CD4-positive, CD25-positive, alpha-beta regulatory T cell (primary cell): Measurements from ENCODE around the gene TRPV4. TPM values are rescaled to one million over a fixed set of nuclear protein-coding genes. Genes with fewer than 3 reads are reported as not detected.

Experiments
- ATAC-seq, 2 donors: fragments of 150-1000 bp; cut with Tn5 transposase; one replicate each; pipeline ENCODE4 v1.10.0; 2021; ENCODE audit warnings: low read depth in 2 of 2, moderate number of reproducible peaks in 2 of 2, moderate library complexity in 1 of 2
- DNase-seq, 3 donors: peaks; one replicate each; pipeline versions ENCODE4 v3.0.0 to v3.0.0-alpha.2; 2012 to 2022; ENCODE audit warnings: mixed read lengths in 1 of 3
- H3K27ac ChIP-seq: one replicate; pipeline ENCODE4 v1.7.0; 2013; ENCODE audit warnings: mild to moderate bottlenecking, low read length; ENCODE audit not compliant: insufficient read depth, poor library complexity, severe bottlenecking
- H3K27me3 ChIP-seq: one replicate; pipeline ENCODE4 v1.7.0; 2013; ENCODE audit warnings: low read length; ENCODE audit not compliant: control insufficient read depth, insufficient read depth
- H3K36me3 ChIP-seq: one replicate; pipeline ENCODE4 v1.7.0; 2013; ENCODE audit warnings: mild to moderate bottlenecking, low read length, moderate library complexity; ENCODE audit not compliant: control insufficient read depth, insufficient read depth
- H3K4me1 ChIP-seq: 2 replicates; pipeline ENCODE4 v1.7.0; 2013; ENCODE audit warnings: mild to moderate bottlenecking, low read length; ENCODE audit not compliant: insufficient read depth, control insufficient read depth, poor library complexity, severe bottlenecking
- H3K4me3 ChIP-seq: one replicate; pipeline ENCODE4 v1.7.0; 2013; ENCODE audit warnings: low read depth, mild to moderate bottlenecking, low read length, moderate library complexity
- H3K9me3 ChIP-seq, 2 experiments: 1 replicate in 1 of 2; 2 replicates in 1 of 2; pipeline ENCODE4 v1.7.0; 2013; ENCODE audit warnings: low read length in 2 of 2, mild to moderate bottlenecking in 1 of 2, moderate library complexity in 1 of 2; ENCODE audit not compliant: control insufficient read depth in 2 of 2
- H3K27ac Mint-ChIP-seq, 3 donors: one replicate each; pipeline ENCODE4 v1.8.0; 2020 to 2022; ENCODE audit warnings: mild to moderate bottlenecking in 3 of 3, mixed read lengths in 3 of 3, moderate library complexity in 2 of 3
- H3K27me3 Mint-ChIP-seq: one replicate; pipeline ENCODE4 v1.8.0; 2022; ENCODE audit warnings: mild to moderate bottlenecking, mixed read lengths
- H3K36me3 Mint-ChIP-seq: one replicate; pipeline ENCODE4 v1.8.0; 2020; ENCODE audit warnings: mixed read lengths
- H3K4me1 Mint-ChIP-seq, 4 donors: one replicate each; pipeline ENCODE4 v1.8.0; 2020 to 2022; ENCODE audit warnings: mixed read lengths in 4 of 4, mild to moderate bottlenecking in 1 of 4
- H3K4me3 Mint-ChIP-seq, 4 donors: one replicate each; pipeline ENCODE4 v1.8.0; 2020 to 2022; ENCODE audit warnings: mild to moderate bottlenecking in 4 of 4, mixed read lengths in 4 of 4, moderate library complexity in 3 of 4
- H3K9me3 Mint-ChIP-seq, 7 donors: one replicate each; pipeline ENCODE4 v1.8.0; 2020 to 2022; ENCODE audit warnings: mixed read lengths in 7 of 7, mild to moderate bottlenecking in 3 of 7, moderate library complexity in 2 of 7
- polyA plus RNA-seq, 4 donors: library from polyadenylated mRNA; unstranded; fragments of 300-500 nt; fragmentation: Illumina TruSeq; gene quantifications; one replicate each; pipeline ENCODE4 v1.2.3, GENCODE V29; 2021
- total RNA-seq: library from RNA; stranded (reverse); gene quantifications from one replicate; pipeline ENCODE4 v1.2.3, GENCODE V29; 2022

Gene TRPV4
- total and polyA plus RNA-seq, 5 donors from 2014 or later: not detected

GRCh38 chr12:109797905-109798669 lies 35.1 kb downstream of the TRPV4 start:
- Histone ChIP-seq H3K36me3 (no peaks in the 10 kb centered on the region), H3K4me1 (no peaks in the 10 kb centered on the region), H3K27ac (no peak overlapping the region), H3K9me3 (no peaks in the 10 kb centered on the region), H3K27me3 (no peaks in the 10 kb centered on the region), H3K4me3 (no peak overlapping the region)
- Mint-ChIP-seq H3K4me3 (no peak overlapping the region), H3K27me3 (peaks cover 3% of the 10 kb centered on the region), H3K36me3 (no peaks in the 10 kb centered on the region), H3K4me1 (no peaks in the 10 kb centered on the region), H3K9me3 (no peaks in the 10 kb centered on the region), H3K27ac (no peak overlapping the region)
- DNase-seq (no peak), ATAC-seq (no peak)

GRCh38 chr12:109796057-109796456 lies 37.1 kb downstream of the TRPV4 start:
- no peaks in the 10 kb centered on the region for H3K9me3 Mint-ChIP-seq
- peaks cover 9% of the 10 kb centered on the region for H3K27me3 Mint-ChIP-seq
- H3K4me3 ChIP-seq: no peak overlapping the region
- H3K9me3 ChIP-seq: no peaks in the 10 kb centered on the region
- no peaks in the 10 kb centered on the region for H3K4me1 Mint-ChIP-seq
- no peaks in the 10 kb centered on the region for H3K36me3 ChIP-seq
- H3K27me3 ChIP-seq: no peaks in the 10 kb centered on the region
- ATAC-seq: no peak
- DNase-seq: no peak
- H3K36me3 Mint-ChIP-seq: no peaks in the 10 kb centered on the region
- peak overlapping the region in 1 of 3 donors; percentile 81 for H3K27ac Mint-ChIP-seq
- H3K4me1 ChIP-seq: no peaks in the 10 kb centered on the region
- H3K27ac ChIP-seq: no peak overlapping the region
- no peak overlapping the region for H3K4me3 Mint-ChIP-seq

GRCh38 chr12:109795023-109795422 lies 38.2 kb downstream of the TRPV4 start:
- Mint-ChIP-seq H3K4me1 (no peaks in the 10 kb centered on the region), H3K4me3 (no peak overlapping the region), H3K9me3 (no peaks in the 10 kb centered on the region), H3K27ac (no peak overlapping the region), H3K36me3 (no peaks in the 10 kb centered on the region), H3K27me3 (peaks cover 13% of the 10 kb centered on the region)
- Histone ChIP-seq H3K4me3 (no peak overlapping the region), H3K4me1 (no peaks in the 10 kb centered on the region), H3K27me3 (no peaks in the 10 kb centered on the region), H3K36me3 (no peaks in the 10 kb centered on the region), H3K27ac (no peak overlapping the region), H3K9me3 (no peaks in the 10 kb centered on the region)
- no peak for ATAC-seq
- no peak for DNase-seq

- ATAC-seq (no peak), DNase-seq (no peak)
- no peaks in the 10 kb centered on the region for H3K9me3 Mint-ChIP-seq
- H3K4me1 ChIP-seq: no peaks in the 10 kb centered on the region
- no peaks in the 10 kb centered on the region for H3K9me3 ChIP-seq
- no peaks in the 10 kb centered on the region for H3K27me3 ChIP-seq
- H3K27ac ChIP-seq: no peak overlapping the region
- no peak overlapping the region for H3K27ac Mint-ChIP-seq
- no peaks in the 10 kb centered on the region for H3K36me3 Mint-ChIP-seq
- H3K4me1 Mint-ChIP-seq: no peaks in the 10 kb centered on the region
- H3K4me3 Mint-ChIP-seq: no peak overlapping the region
- H3K36me3 ChIP-seq: no peaks in the 10 kb centered on the region
- H3K27me3 Mint-ChIP-seq: peaks cover 13% of the 10 kb centered on the region
- H3K4me3 ChIP-seq: no peak overlapping the region
These were observed 39.2 kb downstream of the TRPV4 start for GRCh38 chr12:109793826-109794501.

- Histone ChIP-seq H3K4me3 (no peak overlapping the region), H3K27ac (no peak overlapping the region), H3K4me1 (no peaks in the 10 kb centered on the region), H3K27me3 (no peaks in the 10 kb centered on the region), H3K36me3 (no peaks in the 10 kb centered on the region), H3K9me3 (no peaks in the 10 kb centered on the region)
- no peak for ATAC-seq
- H3K4me3 Mint-ChIP-seq: no peak overlapping the region
- H3K27ac Mint-ChIP-seq: no peak overlapping the region
- peaks cover 13% of the 10 kb centered on the region for H3K27me3 Mint-ChIP-seq
- no peaks in the 10 kb centered on the region for H3K4me1 Mint-ChIP-seq
- H3K9me3 Mint-ChIP-seq: no peaks in the 10 kb centered on the region
- H3K36me3 Mint-ChIP-seq: no peaks in the 10 kb centered on the region
- DNase-seq: no peak
These were observed 39.8 kb downstream of the TRPV4 start for GRCh38 chr12:109793411-109793810.

GRCh38 chr12:109792992-109793391 lies 40.2 kb downstream of the TRPV4 start:
- Histone ChIP-seq H3K27ac (no peak overlapping the region), H3K36me3 (no peaks in the 10 kb centered on the region), H3K4me1 (no peaks in the 10 kb centered on the region), H3K4me3 (no peak overlapping the region), H3K9me3 (no peaks in the 10 kb centered on the region), H3K27me3 (no peaks in the 10 kb centered on the region)
- peaks cover 13% of the 10 kb centered on the region for H3K27me3 Mint-ChIP-seq
- H3K4me1 Mint-ChIP-seq: no peaks in the 10 kb centered on the region
- no peaks in the 10 kb centered on the region for H3K9me3 Mint-ChIP-seq
- no peak overlapping the region for H3K4me3 Mint-ChIP-seq
- H3K27ac Mint-ChIP-seq: no peak overlapping the region
- DNase-seq: no peak
- ATAC-seq: no peak
- no peaks in the 10 kb centered on the region for H3K36me3 Mint-ChIP-seq

- Mint-ChIP-seq H3K4me1 (no peaks in the 10 kb centered on the region), H3K9me3 (no peaks in the 10 kb centered on the region), H3K4me3 (no peak overlapping the region), H3K27me3 (peaks cover 20% of the 10 kb centered on the region), H3K36me3 (no peaks in the 10 kb centered on the region), H3K27ac (no peak overlapping the region)
- H3K36me3 ChIP-seq: no peaks in the 10 kb centered on the region
- H3K4me1 ChIP-seq: no peaks in the 10 kb centered on the region
- DNase-seq: no peak
- H3K27ac ChIP-seq: no peak overlapping the region
- H3K9me3 ChIP-seq: no peaks in the 10 kb centered on the region
- H3K27me3 ChIP-seq: no peaks in the 10 kb centered on the region
- H3K4me3 ChIP-seq: no peak overlapping the region
- no peak for ATAC-seq
These were observed 43.6 kb downstream of the TRPV4 start for GRCh38 chr12:109789526-109790048.

DNA sequence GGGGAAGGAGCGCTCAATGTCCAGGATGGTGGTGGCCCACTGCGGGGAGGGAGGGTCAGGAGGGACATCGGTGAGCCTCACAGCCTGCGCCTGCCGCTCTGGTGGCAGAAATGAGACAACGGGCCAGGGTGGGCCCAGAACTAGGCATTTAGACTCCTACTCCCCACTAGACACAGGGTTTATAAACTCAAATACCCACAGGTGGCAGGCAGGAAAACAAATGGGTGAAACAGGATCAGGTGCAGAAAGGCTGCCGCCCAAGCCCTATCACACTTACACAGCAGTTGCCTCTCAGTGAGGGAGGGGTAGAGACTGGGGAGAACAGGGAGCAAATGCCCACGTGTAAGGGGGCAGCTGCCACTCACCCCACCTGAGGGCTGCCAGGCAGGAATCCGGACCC lies 46.4 kb downstream of the TRPV4 start:
- Mint-ChIP-seq H3K27ac (no peak overlapping the region), H3K4me1 (no peaks in the 10 kb centered on the region), H3K9me3 (no peaks in the 10 kb centered on the region), H3K36me3 (no peaks in the 10 kb centered on the region), H3K27me3 (peaks cover 11% of the 10 kb centered on the region), H3K4me3 (no peak overlapping the region)
- Histone ChIP-seq H3K4me3 (no peak overlapping the region), H3K9me3 (no peaks in the 10 kb centered on the region), H3K27me3 (no peaks in the 10 kb centered on the region), H3K27ac (no peak overlapping the region), H3K4me1 (no peaks in the 10 kb centered on the region), H3K36me3 (no peaks in the 10 kb centered on the region)
- ATAC-seq: no peak
- no peak for DNase-seq
